NCI-H2196 (cell line): ENCODE data around the gene SMIM35.
"Not testable (repeated sequence)": the region's sequence is repeated elsewhere in the genome, so short reads cannot be mapped to it uniquely, and the experiment has no call there.

Experiments
- DNase-seq: peaks from one replicate; lab custom pipeline; 2025; ENCODE audit not compliant: unreplicated experiment; lab: John Stamatoyannopoulos, UW

The SMIM35 gene

DNA sequence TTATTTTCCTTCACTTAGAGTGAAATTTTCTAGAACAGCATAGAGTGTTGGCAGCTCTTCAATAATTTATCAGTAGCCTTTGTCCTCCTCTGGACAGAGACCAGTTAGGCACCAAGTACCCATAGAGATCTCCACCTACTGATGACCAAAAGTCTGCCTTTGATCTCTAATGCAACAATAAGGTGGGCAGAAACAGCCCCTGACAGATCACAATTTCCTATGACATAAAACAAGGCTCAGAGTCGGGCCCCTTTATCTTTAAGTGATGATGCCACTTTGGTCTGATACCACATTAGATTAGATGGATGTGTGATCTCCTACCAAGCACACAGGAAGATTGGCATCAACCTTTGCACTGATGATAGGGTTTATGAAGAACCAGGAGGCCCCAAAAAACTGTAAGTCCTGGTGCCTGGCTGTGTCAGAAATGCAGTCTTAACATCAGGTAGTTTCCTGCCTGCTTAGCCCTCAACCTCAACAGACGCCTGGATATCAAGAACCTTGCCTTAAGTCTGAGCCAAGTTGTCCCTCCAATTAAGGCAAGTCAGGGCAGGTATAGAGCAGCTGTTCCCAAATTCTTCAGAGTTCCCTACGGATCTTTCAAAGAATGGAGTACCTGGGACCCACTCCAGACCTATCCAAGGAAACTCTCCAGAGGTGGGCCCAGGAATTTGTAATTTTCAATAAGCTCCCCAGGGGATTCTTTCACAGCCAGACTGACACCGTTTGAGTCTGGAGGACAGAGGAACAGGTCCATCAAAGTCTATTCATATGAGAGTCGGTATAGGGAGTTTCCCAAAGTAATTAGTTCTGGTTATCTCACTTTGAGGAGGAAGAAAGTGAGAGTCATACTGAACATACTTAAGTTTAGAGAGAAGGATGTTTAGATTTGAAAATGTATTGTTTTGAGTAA lies 40.5 kb downstream of the SMIM35 start:
- peak; percentile 43 for DNase-seq

DNA sequence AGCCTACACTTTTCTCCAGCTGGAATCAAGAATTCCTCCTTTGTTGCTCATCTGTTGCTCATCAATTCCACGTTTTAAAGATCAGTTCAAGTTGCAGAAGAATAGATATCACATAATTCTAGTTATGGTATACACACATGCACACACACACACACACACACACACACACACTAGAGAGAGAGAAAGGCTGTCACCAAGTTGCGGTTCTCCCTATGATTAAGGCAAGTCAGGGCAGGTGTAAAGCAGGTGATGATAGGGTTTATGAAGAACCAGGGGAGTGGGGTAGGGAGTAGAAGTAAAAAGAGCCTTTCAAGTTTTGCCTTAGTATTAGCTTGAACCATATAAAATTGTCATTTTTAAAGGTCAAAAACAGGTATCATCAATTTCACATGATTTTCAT lies 41.6 kb downstream of the SMIM35 start:
- peak; percentile 34 for DNase-seq

DNA sequence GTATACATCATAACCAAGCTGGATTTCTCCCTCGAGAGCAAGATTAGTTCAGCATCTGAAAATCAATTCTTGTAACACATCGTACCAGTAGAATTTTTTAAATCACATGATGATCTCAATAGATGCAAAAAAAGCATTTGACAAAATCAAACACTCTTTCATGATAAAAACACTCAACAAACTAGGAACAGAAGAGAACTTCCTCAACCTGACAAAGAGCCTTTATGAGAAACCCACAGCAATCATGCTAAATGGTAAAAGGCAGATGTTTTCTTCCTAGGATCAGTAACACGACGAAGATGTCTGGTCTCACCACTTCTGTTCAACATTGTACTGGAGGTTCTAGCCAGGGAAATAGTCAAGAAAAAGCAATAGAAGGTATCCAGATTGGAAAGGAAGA lies 44.0 kb downstream of the SMIM35 start:
- DNase-seq: no peak

- no peak for DNase-seq
These were observed 44.6 kb downstream of the SMIM35 start for GRCh38 chr11:118042141-118042540.

DNA sequence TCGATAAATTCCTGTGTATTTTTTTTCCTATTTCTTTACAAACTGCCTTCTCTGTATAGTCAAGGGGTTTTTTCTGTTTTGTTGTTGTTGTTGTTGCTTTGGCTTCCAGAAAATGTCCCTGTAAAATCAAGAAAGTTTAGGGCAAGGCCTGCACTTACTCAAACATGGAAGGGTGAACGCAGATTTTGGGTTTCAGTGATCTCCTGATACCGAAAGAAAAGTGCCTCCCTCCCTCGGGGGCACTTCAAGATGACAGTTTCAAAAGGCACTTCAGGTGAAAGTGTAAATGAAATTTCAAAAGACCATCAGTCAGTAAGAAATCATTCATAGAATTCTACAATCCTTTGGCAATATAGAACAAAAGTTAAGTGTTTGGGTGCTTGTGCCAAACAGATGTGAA lies 53.3 kb downstream of the SMIM35 start:
- DNase-seq: no peak

DNA sequence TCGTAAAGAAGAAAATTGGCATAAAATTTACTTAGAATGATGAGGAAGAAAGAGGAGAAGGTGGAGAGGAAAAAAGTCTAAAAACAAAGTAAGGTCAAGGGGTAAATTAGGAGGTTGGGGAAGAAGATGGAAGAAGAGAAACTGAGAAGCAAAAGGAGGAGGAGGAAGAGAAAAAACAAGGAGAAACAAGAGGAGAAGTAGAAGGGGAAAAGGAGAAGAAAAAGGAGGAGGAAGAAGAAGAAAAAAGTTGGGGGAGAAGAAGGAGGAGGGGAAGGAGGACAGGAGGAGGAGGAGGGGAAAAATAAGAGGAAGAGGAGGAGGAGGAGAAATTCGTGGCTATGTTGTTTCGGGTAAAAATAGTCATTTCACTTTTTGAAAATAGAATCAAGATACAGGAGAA lies 58.1 kb downstream of the SMIM35 start:
- no peak for DNase-seq

DNA sequence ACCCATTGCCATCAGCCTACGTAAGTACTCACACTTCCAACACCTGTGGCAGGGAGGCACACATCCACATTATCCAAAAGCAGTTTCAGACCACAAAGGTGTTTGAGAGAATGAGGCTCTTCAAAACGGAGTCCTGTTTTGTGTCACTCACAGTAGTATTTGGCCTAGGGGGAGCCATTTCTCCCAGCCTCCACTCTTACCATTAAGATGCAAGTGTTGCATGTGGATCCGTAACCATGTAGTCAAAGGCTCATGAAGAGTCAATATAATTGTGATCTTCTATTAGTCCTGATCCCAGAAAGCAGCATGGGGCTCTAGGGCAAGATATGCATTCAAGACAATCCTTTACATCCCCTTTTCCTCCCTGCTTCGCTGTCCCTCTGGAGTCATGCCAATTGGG lies 59.1 kb downstream of the SMIM35 start:
- no peak for DNase-seq

DNA sequence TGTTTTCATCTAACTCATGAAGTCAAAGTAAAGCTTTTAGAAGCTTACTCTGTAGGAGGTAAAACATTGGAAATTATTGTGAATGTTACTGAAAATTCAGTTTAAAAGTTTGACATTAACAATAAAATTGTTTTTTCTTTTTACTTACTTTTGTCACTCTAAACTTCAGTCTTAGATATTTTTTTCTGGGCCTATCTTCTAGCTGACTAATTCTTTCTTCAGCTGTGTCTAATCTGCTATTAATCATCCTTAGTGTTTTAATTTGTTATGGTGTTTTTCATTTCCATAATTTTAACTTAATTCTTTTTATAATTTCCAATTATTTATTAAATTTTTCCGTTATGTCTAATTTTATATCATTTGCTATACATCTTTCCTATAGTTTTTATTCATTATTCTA lies 65.6 kb downstream of the SMIM35 start:
- no peak for DNase-seq

DNA sequence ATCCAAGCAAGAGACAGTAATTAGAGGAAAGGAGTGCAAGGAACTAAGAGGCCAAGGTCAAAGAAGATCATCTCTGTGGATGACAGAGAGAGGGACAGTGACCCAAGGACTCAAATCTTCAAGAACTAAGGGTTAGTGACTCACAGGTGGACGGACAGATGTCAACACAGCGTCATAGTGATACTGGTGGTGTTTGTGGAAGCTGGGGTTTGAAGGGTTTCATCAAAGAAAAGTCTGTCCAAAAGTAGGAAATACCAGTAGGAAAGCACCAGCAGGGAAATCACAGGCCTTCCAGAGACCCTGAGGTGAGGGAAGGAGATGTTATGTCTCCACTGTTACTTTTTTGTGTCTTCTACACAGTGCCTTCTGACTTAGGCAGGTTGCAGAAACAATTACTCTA lies 68.4 kb downstream of the SMIM35 start:
- DNase-seq: no peak

GRCh38 chr11:118017631-118018315 lies 69.0 kb downstream of the SMIM35 start:
- no peak for DNase-seq

GRCh38 chr11:118017111-118017510 lies 69.7 kb downstream of the SMIM35 start:
- DNase-seq: no peak

- DNase-seq: no peak
These were observed 70.7 kb downstream of the SMIM35 start for GRCh38 chr11:118016104-118016503.

DNA sequence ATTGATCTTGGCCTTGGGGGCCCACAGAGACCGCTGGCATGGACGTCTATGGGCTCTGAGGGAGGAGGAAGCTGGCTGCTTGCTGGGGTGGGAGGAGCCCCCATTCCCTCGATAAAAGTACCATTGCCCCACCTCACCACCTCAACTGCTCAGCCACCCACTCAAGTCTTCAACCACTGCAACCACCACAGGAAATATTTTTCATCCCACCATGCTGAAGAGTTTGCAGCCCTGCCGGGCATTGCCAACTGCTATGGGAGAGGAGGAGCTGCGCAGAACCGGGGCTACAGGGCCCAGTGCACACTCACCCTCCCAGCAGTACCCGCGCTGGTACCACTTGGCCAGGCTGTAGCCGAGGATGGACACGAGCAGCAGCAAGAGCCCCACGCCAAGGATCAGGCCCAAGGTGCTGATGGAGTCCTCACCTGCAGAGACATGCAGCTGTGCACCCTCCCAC lies 71.3 kb downstream of the SMIM35 start:
- DNase-seq: no peak

DNA sequence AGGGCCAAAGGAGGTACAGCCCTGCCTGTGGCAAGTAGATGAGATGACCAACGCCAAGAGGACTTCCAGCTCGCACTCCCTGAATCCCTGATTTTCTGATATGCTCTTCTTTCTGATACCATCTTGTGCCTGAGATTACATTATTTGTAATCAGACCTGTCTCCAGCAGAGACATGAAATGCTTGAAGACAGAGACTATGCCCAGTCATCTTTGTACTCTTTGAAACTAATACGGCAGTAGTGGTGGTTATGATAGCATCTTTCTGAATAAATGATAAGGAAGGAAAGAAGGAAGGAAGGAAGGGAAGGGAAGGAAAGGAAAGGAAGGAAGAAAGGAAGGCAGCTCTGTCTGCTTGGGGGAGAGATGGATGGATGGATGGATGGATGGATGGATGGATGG lies 72.7 kb downstream of the SMIM35 start:
- no peak for DNase-seq

- no peak for DNase-seq
These were observed 74.6 kb downstream of the SMIM35 start for GRCh38 chr11:118012083-118012669.

DNA sequence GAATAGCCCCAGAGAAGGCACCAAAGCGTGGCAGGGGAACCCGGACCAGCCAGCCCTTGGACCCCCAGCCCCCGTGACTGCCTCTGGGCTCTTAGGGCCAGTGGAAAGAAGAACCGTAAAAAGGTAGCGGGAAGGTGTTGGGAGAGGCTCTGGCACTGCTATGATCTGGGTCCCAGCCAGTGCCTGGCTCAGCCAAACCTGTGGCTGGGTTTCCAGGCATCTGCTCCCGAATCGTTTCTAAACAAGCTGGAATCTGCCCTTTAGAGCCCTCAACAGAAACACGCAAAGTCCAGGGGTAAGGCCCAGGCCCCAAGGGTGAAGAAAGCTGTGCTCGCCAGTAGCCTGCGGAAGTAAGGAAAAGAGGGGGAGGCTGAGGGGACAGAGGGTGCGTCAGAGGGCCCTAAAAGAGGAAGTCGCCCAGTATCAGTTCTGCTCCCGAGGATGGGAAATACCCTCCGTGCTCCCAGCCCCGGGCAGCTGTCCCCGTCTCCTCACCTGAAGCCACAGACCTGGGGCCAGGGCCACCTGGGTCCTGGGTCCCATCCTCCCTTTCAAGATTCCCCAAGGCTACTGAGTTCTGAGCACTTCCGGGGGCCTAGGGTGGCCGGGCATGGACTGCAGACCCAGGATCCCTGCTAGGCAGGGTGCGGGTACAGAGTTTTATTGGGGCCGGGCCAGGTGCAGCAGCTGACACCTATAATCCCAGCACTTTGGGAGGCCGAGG lies 75.9 kb downstream of the SMIM35 start:
- DNase-seq: no peak

DNA sequence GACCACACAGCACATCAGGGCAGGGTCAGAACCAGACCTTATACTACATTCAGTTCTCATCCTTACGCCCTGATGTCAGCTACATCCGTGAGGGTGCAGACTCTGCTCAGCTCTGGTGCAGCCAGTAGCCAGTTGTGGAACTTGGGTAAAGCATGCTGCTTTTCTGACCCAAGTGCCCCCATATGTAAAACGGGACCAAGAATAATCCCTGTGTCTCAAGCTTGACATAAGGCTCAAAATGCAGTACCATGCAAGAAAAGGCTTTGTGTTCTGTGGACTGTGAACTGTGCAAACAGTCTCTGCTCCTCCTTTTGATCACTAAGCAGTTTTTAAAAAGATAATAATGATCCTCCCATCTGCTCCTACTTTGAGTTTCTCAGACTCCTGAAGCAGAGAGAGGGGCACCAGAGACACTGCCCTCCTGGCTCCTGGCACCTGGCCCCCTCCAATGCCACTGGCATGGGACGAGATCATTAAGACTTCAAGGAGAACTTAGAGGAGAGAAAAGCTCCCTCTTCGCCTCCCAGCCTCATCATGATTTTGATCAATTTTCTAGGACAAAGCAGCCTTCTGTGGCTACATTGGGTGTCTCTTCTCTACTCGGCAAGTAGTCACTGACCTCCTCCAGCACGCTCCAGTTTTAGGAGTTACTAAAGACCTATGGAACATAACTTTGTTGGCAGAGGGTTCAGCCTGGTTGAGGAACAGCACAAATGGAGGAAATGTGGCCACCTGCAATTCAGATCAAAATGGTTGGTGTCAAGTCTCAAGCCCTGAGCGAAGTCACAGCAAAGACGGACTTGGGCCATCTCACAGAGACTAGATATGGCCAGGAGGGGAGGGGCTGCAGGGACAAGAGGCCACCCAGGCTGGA lies 76.7 kb downstream of the SMIM35 start:
- no peak for DNase-seq

DNA sequence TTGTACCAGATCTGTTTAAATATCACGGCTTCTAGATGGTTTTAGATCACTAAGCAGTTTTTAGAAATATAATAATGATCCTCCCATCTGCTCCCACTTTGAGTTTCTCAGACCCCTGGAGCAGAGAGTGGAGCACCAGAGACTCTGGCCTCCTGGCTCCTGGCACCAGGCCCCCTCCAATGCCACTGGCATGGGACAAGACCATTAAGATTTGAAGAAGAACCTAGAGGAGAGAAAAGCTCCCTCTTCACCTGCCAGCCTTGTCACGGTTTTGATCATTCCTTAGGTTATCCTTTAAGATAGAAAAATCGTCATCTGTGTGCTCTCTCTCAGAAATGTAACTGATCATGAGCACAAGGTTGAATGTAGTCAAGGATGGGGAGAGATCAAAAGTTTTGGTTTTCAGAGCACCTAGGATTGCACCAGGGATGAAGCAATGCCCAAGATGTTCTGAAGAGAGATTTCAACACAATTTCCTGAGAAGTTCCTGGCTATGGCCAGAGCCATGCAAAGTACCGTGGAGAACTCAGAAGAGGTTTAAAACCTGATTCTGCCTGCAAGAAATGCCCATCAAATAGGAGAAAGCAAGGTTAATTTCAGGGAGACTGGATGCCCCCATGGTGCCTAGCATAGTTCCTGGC lies 78.4 kb downstream of the SMIM35 start:
- no peak for DNase-seq

DNA sequence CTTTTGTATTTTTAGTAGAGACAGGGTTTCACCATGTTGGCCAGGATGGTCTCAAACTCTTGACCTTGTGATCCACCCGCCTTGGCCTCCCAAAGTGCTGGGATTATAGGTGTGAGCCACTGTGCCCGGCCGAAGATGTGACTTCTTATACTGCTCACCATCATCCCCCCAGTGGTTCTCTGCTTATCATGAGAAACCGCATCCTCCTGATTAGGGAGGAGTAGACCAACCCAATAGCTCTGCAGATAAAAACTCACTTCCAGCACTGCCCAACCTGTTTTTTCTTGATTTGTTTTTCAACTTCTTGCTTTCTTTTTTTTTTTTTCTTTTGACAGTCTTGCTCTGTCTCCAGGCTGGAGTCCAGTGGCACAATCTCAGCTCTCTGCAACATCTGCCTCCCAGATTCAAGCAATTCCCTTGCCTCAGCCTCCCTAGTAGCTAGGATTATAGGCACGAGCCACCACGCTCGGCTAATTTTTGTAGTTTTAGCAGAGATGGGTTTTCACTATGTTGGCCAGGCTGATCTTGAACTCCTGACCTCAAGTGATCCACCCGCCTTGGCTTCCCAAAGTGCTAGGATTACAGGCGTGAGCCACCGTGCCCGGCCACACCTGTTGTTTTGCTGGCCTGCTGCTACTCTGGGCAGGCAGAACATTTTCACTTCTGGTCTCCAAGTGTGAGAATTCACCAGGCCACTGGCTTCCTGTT lies 79.0 kb downstream of the SMIM35 start:
- not testable (repeated sequence) for DNase-seq
